SIG-M5 treated with dmso at 0.1 percent for 504 hours (cell line): ENCODE measurements around the gene FHOD1.

ENCODE experiments used
- DNase-seq: peaks from one replicate; lab custom pipeline; 2025; ENCODE audit not compliant: unreplicated experiment; lab: John Stamatoyannopoulos, UW

Gene FHOD1

DNA sequence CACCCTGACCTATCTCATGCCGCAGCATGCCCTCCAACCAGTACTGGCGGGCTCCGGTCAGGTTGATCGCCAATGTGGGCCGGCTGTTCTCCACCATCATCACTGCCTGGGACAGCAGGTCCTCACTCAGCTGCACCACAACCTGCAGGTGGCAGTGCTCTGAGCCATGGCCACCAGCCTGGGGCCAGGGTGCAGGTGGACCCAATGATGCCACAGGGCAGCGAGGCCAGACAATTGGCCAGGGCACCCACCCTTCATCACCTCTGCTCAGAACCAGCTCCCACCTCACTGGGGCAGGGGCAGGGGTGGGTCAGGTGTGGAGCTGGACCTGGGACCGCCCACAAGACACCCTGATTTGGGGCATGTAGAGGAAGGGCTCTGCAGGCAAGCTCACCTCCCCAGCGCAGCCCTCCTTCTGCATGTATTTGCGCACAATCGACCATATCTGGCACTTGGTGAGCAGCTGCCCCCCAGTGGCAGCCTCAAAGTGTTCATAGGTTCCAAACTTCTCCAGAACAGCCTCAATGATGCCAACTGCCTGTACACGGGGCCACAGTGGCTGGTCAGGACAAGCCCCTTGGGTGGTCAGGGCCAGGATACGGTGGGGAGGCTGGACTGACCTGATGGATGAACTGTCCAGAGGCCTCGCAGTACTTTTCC lies 67.7 kb downstream of the FHOD1 start:
- no peak for DNase-seq
